Endothelial cell of umbilical vein (primary cell): ENCODE measurements around the gene PRSS35. TPM values are rescaled to one million over a fixed set of nuclear protein-coding genes. Genes with fewer than 3 reads are reported as not detected.

Experiments used
- BruUV-seq: library from RNA; stranded (reverse); fragments of 400-500 nt; replicated peaks from 2 replicates; lab custom pipeline; 2021; lab: Mats Ljungman, UMichigan
- CTCF ChIA-PET: fragments of 300-600, 350-600 bp; sonication (Branson Sonifier 250); formaldehyde crosslinking; loops from one replicate; lab custom pipeline; 2021; ENCODE audit warnings: antibody characterized with exemption, inconsistent platforms; lab: Charles Lee
- POLR2A ChIA-PET: fragments of 300-600, 350-600 bp; sonication (Branson Sonifier 250); formaldehyde crosslinking; loops from one replicate; lab custom pipeline; 2021; ENCODE audit warnings: antibody characterized with exemption, inconsistent platforms; lab: Charles Lee
- DNase-seq: peaks from one replicate; pipeline ENCODE4 v3.0.0-alpha.2; 2011; ENCODE audit warnings: low read depth, low spot score
- FAIRE-seq: peaks from 2 replicates; lab custom pipeline; 2011; peaks lifted over from hg19 to GRCh38; lab: Jason Lieb, UNC
- H2AFZ ChIP-seq: 2 replicates; pipeline ENCODE4 v1.6.0; 2012; ENCODE audit warnings: low read depth, low read length, control low read depth, inconsistent platforms
- H3K27ac ChIP-seq: 2 replicates; pipeline ENCODE4 v1.5.1; 2011; ENCODE audit warnings: low read depth, mild to moderate bottlenecking, control low read depth, low read length, moderate library complexity; ENCODE audit not compliant: insufficient read depth
- H3K27me3 ChIP-seq, 2 experiments: 2 replicates each; pipeline versions ENCODE4 v1.6.0 to v1.6.1; 2011; ENCODE audit warnings: low read length in 2 of 2, mixed read lengths in 1 of 2; ENCODE audit not compliant: control insufficient read depth in 2 of 2, insufficient read depth in 2 of 2
- H3K36me3 ChIP-seq, 2 experiments: 2 replicates in 1 of 2; 3 replicates in 1 of 2; pipeline ENCODE4 v1.5.1; 2011; ENCODE audit warnings: low read length in 2 of 2, mild to moderate bottlenecking in 1 of 2, moderate library complexity in 1 of 2; ENCODE audit not compliant: control insufficient read depth in 2 of 2, insufficient read depth in 2 of 2; ENCODE audit errors: extremely low read depth in 1 of 2
- H3K4me1 ChIP-seq: 3 replicates; pipeline ENCODE4 v1.5.1; 2011; ENCODE audit warnings: mild to moderate bottlenecking, low read length; ENCODE audit not compliant: control insufficient read depth, insufficient read depth; ENCODE audit errors: extremely low read depth
- H3K4me2 ChIP-seq: 2 replicates; pipeline ENCODE4 v1.6.1; 2011; ENCODE audit warnings: low read length, control low read depth, mixed read lengths; ENCODE audit not compliant: insufficient read depth
- H3K4me3 ChIP-seq, 3 experiments: fragments of 200-600 bp in 1 of 3; sonication (generic), shearing (Covaris generic) in 1 of 3; replicated peaks in 1 of 3; 2 replicates each; pipeline ENCODE4 v1.5.1; 2011 to 2016; ENCODE audit warnings: control low read depth in 3 of 3, low read length in 3 of 3, mild to moderate bottlenecking in 2 of 3, inconsistent platforms in 1 of 3, low read depth in 1 of 3, moderate library complexity in 1 of 3; ENCODE audit not compliant: insufficient read depth in 1 of 3
- H3K79me2 ChIP-seq: 2 replicates; pipeline ENCODE4 v1.6.0; 2012; ENCODE audit warnings: low read length, inconsistent platforms; ENCODE audit not compliant: control insufficient read depth, insufficient read depth
- H3K9ac ChIP-seq: replicated peaks from 2 replicates; pipeline ENCODE3; 2011; ENCODE audit warnings: low read length, control low read depth; ENCODE audit not compliant: insufficient read depth; ENCODE audit errors: extremely low read depth
- H3K9me1 ChIP-seq: replicated peaks from 3 replicates; pipeline ENCODE4 v1.6.0; 2011; ENCODE audit warnings: mild to moderate bottlenecking, low read length; ENCODE audit not compliant: control insufficient read depth, insufficient read depth; ENCODE audit errors: extremely low read depth
- H3K9me3 ChIP-seq: replicated peaks from 2 replicates; pipeline ENCODE4 v1.5.1; 2012; ENCODE audit warnings: low read length, inconsistent platforms; ENCODE audit not compliant: control insufficient read depth, insufficient read depth
- H4K20me1 ChIP-seq: replicated peaks from 2 replicates; pipeline ENCODE3; 2011; ENCODE audit warnings: mild to moderate bottlenecking, low read length; ENCODE audit not compliant: control insufficient read depth, insufficient read depth; ENCODE audit errors: extremely low read depth
- EZH2 ChIP-seq: IDR thresholded peaks from 2 replicates; pipeline ENCODE4 v1.6.1; 2012; ENCODE audit warnings: borderline replicate concordance, low read depth, mild to moderate bottlenecking, moderate library complexity, low read length, inconsistent platforms; ENCODE audit not compliant: severe bottlenecking
- FOS ChIP-seq: IDR thresholded peaks from 2 replicates; pipeline ENCODE4 v1.6.1; 2011; ENCODE audit warnings: mild to moderate bottlenecking, low read length, moderate library complexity, borderline replicate concordance; ENCODE audit not compliant: insufficient read depth
- GATA2 ChIP-seq: IDR thresholded peaks from 2 replicates; pipeline ENCODE4 v1.7.0; 2011; ENCODE audit warnings: low read depth, mild to moderate bottlenecking, moderate library complexity, mixed read lengths, low read length; ENCODE audit not compliant: insufficient read length, insufficient read depth
- MYC ChIP-seq: IDR thresholded peaks from one replicate; pipeline ENCODE4 v1.6.1; 2011; ENCODE audit warnings: mild to moderate bottlenecking, low read depth, low read length
- POLR2A ChIP-seq: IDR thresholded peaks from 2 replicates; pipeline ENCODE4 v1.6.1; 2012; ENCODE audit warnings: low read depth, mild to moderate bottlenecking, control low read depth, low read length
- POLR2AphosphoS5 ChIP-seq: IDR thresholded peaks from 2 replicates; pipeline ENCODE4 v1.6.1; 2012; ENCODE audit warnings: low read depth, mild to moderate bottlenecking, control low read depth, low read length, moderate library complexity; ENCODE audit not compliant: insufficient read depth
- dilution Hi-C: fragments of 300-500 bp; cut with MboI; formaldehyde crosslinking; loops from one replicate; pipeline ENCODE4 v1.15.0; 2019; ENCODE audit warnings: low sequenced_read_pairs; ENCODE audit not compliant: extremely low pct_ligation_motif_present
- intact Hi-C: fragments of 100-400 bp; cut with micrococcal nuclease; formaldehyde crosslinking; loops from one replicate; pipeline ENCODE4 v1.10.0; 2022
- polyA plus RNA-seq, 4 experiments: library from polyadenylated mRNA; depleted of rRNA in 3 of 4; stranded (reverse) in 3 of 4; unstranded in 1 of 4; fragments of >200 nt; gene quantifications; 2 replicates each; pipeline versions ENCODE4 v1.2.1 to v1.2.3, GENCODE V29; 2011 to 2012; ENCODE audit warnings: missing spikeins in 1 of 4
- total RNA-seq: library from RNA; stranded (reverse); gene quantifications from 2 replicates; pipeline ENCODE4 v1.2.3, GENCODE V29; 2021
- TF ChIP-seq, protein P1 (sequence below): IDR thresholded peaks from 2 replicates; pipeline ENCODE4 v1.6.1; 2011; ENCODE audit not compliant: insufficient read depth, insufficient read length
- TF ChIP-seq, protein P2 (sequence below), 2 donors: IDR thresholded peaks; 1 replicate in 1 of 2; 2 replicates in 1 of 2; pipeline ENCODE4 v1.5.1; 2011; ENCODE audit warnings: low read length in 2 of 2, mild to moderate bottlenecking in 2 of 2, moderate library complexity in 2 of 2, control low read depth in 1 of 2, inconsistent platforms in 1 of 2, low read depth in 1 of 2; ENCODE audit not compliant: insufficient read depth in 1 of 2; ENCODE audit errors: extremely low read depth in 1 of 2

The PRSS35 gene
- total and polyA plus RNA-seq, 2 donors (not counting 3 experiments of a cell fraction or from before 2014, with no cell fraction given): not detected

DNA sequence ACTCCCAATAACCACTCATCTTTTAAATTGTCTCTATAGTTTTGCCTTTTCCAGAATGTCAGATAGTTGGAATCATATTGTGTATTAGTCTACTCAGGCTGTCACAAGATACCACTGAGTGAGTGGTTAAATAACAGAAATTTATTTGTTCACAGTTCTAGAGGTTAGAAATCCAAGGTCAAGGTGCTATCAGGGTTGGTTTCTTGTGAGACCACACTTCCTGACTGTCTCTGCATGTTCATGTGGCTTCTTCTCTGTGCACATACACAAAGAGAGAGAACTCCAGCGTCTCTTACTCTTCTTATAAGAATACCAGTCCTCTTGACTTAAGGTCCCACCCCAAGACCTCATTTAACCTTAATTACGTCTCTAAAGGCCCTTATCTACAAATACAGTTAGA lies 23.9 kb upstream of the PRSS35 start:
- FAIRE-seq (no peak), DNase-seq (no peak)
- H3K27me3 ChIP-seq: no peaks in the 10 kb centered on the region
- dilution Hi-C loops: no loop called here
- no peak overlapping the region for H3K4me3 ChIP-seq
- H3K27ac ChIP-seq: no peak overlapping the region
- intact Hi-C loops: no loop called here
- no peaks in the 10 kb centered on the region for H3K4me1 ChIP-seq
- no peaks in the 10 kb centered on the region for H3K9me1 ChIP-seq
- H2AFZ ChIP-seq: no peak overlapping the region
- no TSS peak for BruUV-seq
- H3K4me2 ChIP-seq: no peak overlapping the region
- CTCF ChIA-PET: no interaction called here
- H3K9ac ChIP-seq: no peak overlapping the region
- TF ChIP-seq POLR2A (no peak), FOS (no peak), EZH2 (no peak), MYC (no peak), GATA2 (no peak), POLR2AphosphoS5 (no peak)
- TF ChIP-seq, protein P1, sequence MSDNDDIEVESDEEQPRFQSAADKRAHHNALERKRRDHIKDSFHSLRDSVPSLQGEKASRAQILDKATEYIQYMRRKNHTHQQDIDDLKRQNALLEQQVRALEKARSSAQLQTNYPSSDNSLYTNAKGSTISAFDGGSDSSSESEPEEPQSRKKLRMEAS: no peak
- TF ChIP-seq, protein P2, sequence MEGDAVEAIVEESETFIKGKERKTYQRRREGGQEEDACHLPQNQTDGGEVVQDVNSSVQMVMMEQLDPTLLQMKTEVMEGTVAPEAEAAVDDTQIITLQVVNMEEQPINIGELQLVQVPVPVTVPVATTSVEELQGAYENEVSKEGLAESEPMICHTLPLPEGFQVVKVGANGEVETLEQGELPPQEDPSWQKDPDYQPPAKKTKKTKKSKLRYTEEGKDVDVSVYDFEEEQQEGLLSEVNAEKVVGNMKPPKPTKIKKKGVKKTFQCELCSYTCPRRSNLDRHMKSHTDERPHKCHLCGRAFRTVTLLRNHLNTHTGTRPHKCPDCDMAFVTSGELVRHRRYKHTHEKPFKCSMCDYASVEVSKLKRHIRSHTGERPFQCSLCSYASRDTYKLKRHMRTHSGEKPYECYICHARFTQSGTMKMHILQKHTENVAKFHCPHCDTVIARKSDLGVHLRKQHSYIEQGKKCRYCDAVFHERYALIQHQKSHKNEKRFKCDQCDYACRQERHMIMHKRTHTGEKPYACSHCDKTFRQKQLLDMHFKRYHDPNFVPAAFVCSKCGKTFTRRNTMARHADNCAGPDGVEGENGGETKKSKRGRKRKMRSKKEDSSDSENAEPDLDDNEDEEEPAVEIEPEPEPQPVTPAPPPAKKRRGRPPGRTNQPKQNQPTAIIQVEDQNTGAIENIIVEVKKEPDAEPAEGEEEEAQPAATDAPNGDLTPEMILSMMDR (IDR thresholded peaks at IDR 0.05; ENCODE audit: extremely low read depth in 1 of 2, insufficient read depth in 1 of 2, low read depth in 1 of 2, low read length in 2 of 2): no peak
- no peaks in the 10 kb centered on the region for H3K36me3 ChIP-seq
- no peaks in the 10 kb centered on the region for H4K20me1 ChIP-seq
- POLR2A ChIA-PET: no interaction called here
- H3K79me2 ChIP-seq: no peaks in the 10 kb centered on the region
- no peaks in the 10 kb centered on the region for H3K9me3 ChIP-seq
